ENCODE data around the gene PSMG2. TPM values are rescaled to one million over a fixed set of nuclear protein-coding genes. Genes with fewer than 3 reads are reported as not detected.

Gene PSMG2
- total and polyA plus RNA-seq, 9 of the 15 experiments (the other 6 are each of a cell fraction or from before 2014, with no cell fraction given): 59.9 to 271 (median 111) TPM

- Histone ChIP-seq H4K20me1 (replicated peaks; ENCODE audit: control insufficient read depth, insufficient read depth, low read length) (no peaks in the 10 kb centered on the region), H3K4me2 (ENCODE audit: insufficient read depth, low read length) (no peak overlapping the region), H3K36me3 (ENCODE audit: control insufficient read depth, insufficient read depth, low read length) (no peaks in the 10 kb centered on the region), H3K9ac (ENCODE audit: insufficient read depth in 1 of 2, low read depth in 2 of 2, low read length in 2 of 2) (peak overlapping the region in 1 of 2 experiments; percentile 6; a peak in 1 of 4 replicates), H2AFZ (ENCODE audit: low read depth, low read length) (no peak overlapping the region), H3K79me2 (ENCODE audit: control insufficient read depth, insufficient read depth, low read length) (no peaks in the 10 kb centered on the region), H3K9me3 (replicated peaks; ENCODE audit: control insufficient read depth, insufficient read depth, low read depth, low read length) (no peaks in the 10 kb centered on the region), H3K9me1 (ENCODE audit: control insufficient read depth, insufficient read depth, low read length) (no peaks in the 10 kb centered on the region), H3K27ac (ENCODE audit: extremely low read depth, low read depth, low read length) (no peak overlapping the region), H3K4me1 (replicated peaks in 1 of 2; ENCODE audit: control insufficient read depth in 2 of 2, insufficient read depth in 2 of 2, low read length in 2 of 2) (peaks cover 13 to 16% of the 10 kb centered on the region in 2 experiments), H3K4me3 (no peak overlapping the region), H3K27me3 (ENCODE audit: control insufficient read depth in 2 of 2, insufficient read depth in 2 of 2, low read length in 2 of 2) (no peaks in the 10 kb centered on the region)
- no TSS peak for BruUV-seq (replicated peaks)
- no peak for TF ChIP-seq STAT5A (IDR thresholded peaks at IDR 0.05; ENCODE audit: borderline replicate concordance, low read length)
- no peak for TF ChIP-seq NR0B1 (IDR thresholded peaks at IDR 0.05; ENCODE audit: partially characterized antibody)
- no peak for TF ChIP-seq ZNF140 (CRISPR knock-in tag; IDR thresholded peaks at IDR 0.05)
- no peak for TF ChIP-seq BRF1 (IDR thresholded peaks at IDR 0.05; ENCODE audit: borderline replicate concordance, extremely low read depth, insufficient read length)
- in situ Hi-C loops (cut with MboI): no loop called here
- ATAC-seq: no peak
- ChIA-PET POLR2A (interaction anchor here (1.4 to 1.8 kb wide), 2 partner anchors 11 to 18 kb away, joined by 3 to 4 read pairs; no protein-coding TSS in a partner anchor), CTCF (ENCODE audit: low intra/inter-chr PET ratio) (interaction anchor here (0.7 kb wide), 1 partner anchor 129 kb away, joined by 4 read pairs; no protein-coding TSS in a partner anchor)
- 61% methylated on average over 6 of the region's 11 CpGs for WGBS (ENCODE audit: insufficient coverage, low coverage, missing lambda C conversion rate)
- no peak for DNase-seq (ENCODE audit: extremely low read depth in 1 of 4, low spot score in 3 of 4)
- intact Hi-C loops (cut with micrococcal nuclease): no loop called here
- FAIRE-seq: no peak
Measured at GRCh38 chr18:12765586-12765985, 62.7 kb downstream of the PSMG2 start.

Data from K562 (cell line).